ENCODE data around the gene FOXN1. TPM values are rescaled to one million over a fixed set of nuclear protein-coding genes. Genes with fewer than 3 reads are reported as not detected.

FOXN1 gene
- total and polyA plus RNA-seq, 2 of the 4 experiments (the other 2 are of a cell fraction), result not detected

DNA sequence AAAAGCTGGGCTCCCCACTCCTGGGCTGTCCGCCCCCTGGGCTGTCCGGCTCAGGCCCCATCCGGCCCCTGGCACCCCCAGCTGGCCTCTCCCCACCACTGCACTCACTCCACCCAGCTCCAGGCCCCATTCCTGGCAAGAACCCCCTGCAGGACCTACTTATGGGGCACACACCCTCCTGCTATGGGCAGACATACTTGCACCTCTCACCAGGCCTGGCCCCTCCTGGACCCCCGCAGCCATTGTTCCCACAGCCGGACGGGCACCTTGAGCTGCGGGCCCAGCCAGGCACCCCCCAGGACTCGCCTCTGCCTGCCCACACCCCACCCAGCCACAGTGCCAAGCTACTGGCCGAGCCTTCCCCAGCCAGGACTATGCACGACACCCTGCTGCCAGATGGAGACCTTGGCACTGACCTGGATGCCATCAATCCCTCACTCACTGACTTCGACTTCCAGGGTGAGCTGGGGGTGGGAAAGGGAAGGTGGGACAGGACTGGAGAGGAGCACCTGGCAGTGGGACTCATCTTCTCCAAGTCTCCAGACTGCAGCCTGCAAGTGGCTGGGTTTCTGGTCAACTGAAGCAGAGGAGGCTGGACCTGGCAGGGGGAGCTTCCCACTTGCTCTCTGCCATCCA lies 28.7 kb downstream of the FOXN1 start:
- no peak overlapping the region for H3K56ac ChIP-seq (ENCODE audit: extremely low read depth, insufficient read depth, low read length)
- WGBS, 2 experiments (ENCODE audit: extremely low coverage in 2 of 2, insufficient read length in 1 of 2), result 77% methylated on average over 7 of the region's 11 CpGs; no CpG with 5 or more reads in 1 of the 2 experiments
- H3K9ac ChIP-seq (ENCODE audit: low read depth, low read length), result no peak overlapping the region
- H2AK5ac ChIP-seq (ENCODE audit: low read depth, low read length), result no peak overlapping the region
- H3K18ac ChIP-seq (ENCODE audit: low read depth, low read length), result no peak overlapping the region
- in situ Hi-C loops (cut with MboI; ENCODE audit: low sequenced_read_pairs) (loop anchor here (5.0 kb wide), 1 partner anchor 38 kb away; no protein-coding TSS in a partner anchor), intact Hi-C loops (cut with micrococcal nuclease) (no loop called here), dilution Hi-C loops (cut with HindIII; ENCODE audit: low sequenced_read_pairs, unreplicated experiment) (no loop called here)
- H3K9me3 ChIP-seq (ENCODE audit: control insufficient read depth, insufficient read depth, low read length), result no peaks in the 10 kb centered on the region
- H2AFZ ChIP-seq (replicated peaks; ENCODE audit: low read length, poor library complexity), result no peak overlapping the region
- H2AK9ac ChIP-seq (replicated peaks; ENCODE audit: low read depth, low read length, poor library complexity), result no peak overlapping the region
- H3K36me3 ChIP-seq (ENCODE audit: control insufficient read depth, insufficient read depth, low read length), result no peaks in the 10 kb centered on the region
- POLR2A ChIA-PET (ENCODE audit: unreplicated experiment), result no interaction called here
- H3K4me3 ChIP-seq (ENCODE audit: insufficient read depth, low read depth, low read length), result no peak overlapping the region
- DNase-seq (no peak), ATAC-seq (ENCODE audit: low read depth) (no peak)
- no peak overlapping the region for H3K23ac ChIP-seq (ENCODE audit: low read depth, low read length)
- H4K91ac ChIP-seq (ENCODE audit: insufficient read depth, low read depth, low read length), result no peak overlapping the region
- peaks cover 13% of the 10 kb centered on the region for H3K4me1 ChIP-seq (ENCODE audit: control insufficient read depth, insufficient read depth, low read length)
- no peaks in the 10 kb centered on the region for H4K20me1 ChIP-seq (ENCODE audit: insufficient read depth, low read length)
- H3K4ac ChIP-seq (ENCODE audit: low read depth, low read length), result no peak overlapping the region
- H3K27me3 ChIP-seq (ENCODE audit: control insufficient read depth, insufficient read depth, low read length), result peaks cover 35% of the 10 kb centered on the region
- no peak overlapping the region for H2BK120ac ChIP-seq (ENCODE audit: low read depth, low read length)
- H3K4me2 ChIP-seq (ENCODE audit: low read depth, low read length), result no peak overlapping the region
- H2BK20ac ChIP-seq (ENCODE audit: low read depth, low read length), result no peak overlapping the region
- no peak overlapping the region for H2BK5ac ChIP-seq (ENCODE audit: low read depth, low read length, poor library complexity, severe bottlenecking)
- H4K8ac ChIP-seq (ENCODE audit: low read depth in 2 of 2, low read length in 2 of 2), result no peak overlapping the region
- TF ChIP-seq CHD1 (IDR thresholded peaks at IDR 0.05; ENCODE audit: low read depth, low read length) (no peak), RAD21 (IDR thresholded peaks at IDR 0.05; ENCODE audit: low read length) (no peak), SMC3 (IDR thresholded peaks at IDR 0.05; ENCODE audit: low read depth, low read length) (no peak), NFE2L2 (IDR thresholded peaks at IDR 0.05; ENCODE audit: low read depth, low read length) (no peak), MXI1 (IDR thresholded peaks at IDR 0.05; ENCODE audit: borderline replicate concordance, low read depth, low read length) (no peak), FOS (IDR thresholded peaks at IDR 0.05; ENCODE audit: low read depth, low read length) (no peak), RFX5 (IDR thresholded peaks at IDR 0.05; ENCODE audit: low read depth, low read length) (no peak), CEBPB (IDR thresholded peaks at IDR 0.05; ENCODE audit: low read depth, low read length) (no peak), ELK1 (IDR thresholded peaks at IDR 0.05; ENCODE audit: borderline replicate concordance, low read depth, low read length) (no peak), MAZ (IDR thresholded peaks at IDR 0.05; ENCODE audit: borderline replicate concordance, low read depth, low read length) (no peak), CTCF (conservative IDR thresholded peaks at IDR 0.05; ENCODE audit: low read depth, low read length) (no peak), BHLHE40 (IDR thresholded peaks at IDR 0.05; ENCODE audit: low read depth, low read length) (no peak), POLR2A (IDR thresholded peaks at IDR 0.05; ENCODE audit: low read depth, low read length) (no peak)
- TF ChIP-seq, protein P1, sequence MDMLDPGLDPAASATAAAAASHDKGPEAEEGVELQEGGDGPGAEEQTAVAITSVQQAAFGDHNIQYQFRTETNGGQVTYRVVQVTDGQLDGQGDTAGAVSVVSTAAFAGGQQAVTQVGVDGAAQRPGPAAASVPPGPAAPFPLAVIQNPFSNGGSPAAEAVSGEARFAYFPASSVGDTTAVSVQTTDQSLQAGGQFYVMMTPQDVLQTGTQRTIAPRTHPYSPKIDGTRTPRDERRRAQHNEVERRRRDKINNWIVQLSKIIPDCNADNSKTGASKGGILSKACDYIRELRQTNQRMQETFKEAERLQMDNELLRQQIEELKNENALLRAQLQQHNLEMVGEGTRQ (IDR thresholded peaks at IDR 0.05; ENCODE audit: low read depth, low read length), result no peak
- CTCF ChIA-PET, result interaction anchor here (0.6 to 1.8 kb wide), 3 partner anchors 40 to 118 kb away, joined by 3 to 7 read pairs (median 4); no protein-coding TSS in a partner anchor
- no TSS peak for BruUV-seq (replicated peaks)
- no peak overlapping the region for H3K14ac ChIP-seq (replicated peaks; ENCODE audit: low read depth, low read length)
- no peaks in the 10 kb centered on the region for H3K79me1 ChIP-seq (ENCODE audit: low read depth in 1 of 2, low read length in 2 of 2)
- no peak overlapping the region for H4K5ac ChIP-seq (ENCODE audit: low read depth, low read length)
- H3K9me1 ChIP-seq (ENCODE audit: insufficient read depth, low read length), result peaks cover 2% of the 10 kb centered on the region; the same call in 1 of the 2 replicates
- H2BK15ac ChIP-seq (ENCODE audit: low read depth, low read length), result no peak overlapping the region
- no peak overlapping the region for H3K27ac ChIP-seq (ENCODE audit: insufficient read depth, low read length)
